HCT116 (cell line): ENCODE measurements around the gene RBX1. TPM values are rescaled to one million over a fixed set of nuclear protein-coding genes. Genes with fewer than 3 reads are reported as not detected.

Source experiments
- ATAC-seq: fragments of 200-7000 bp; cut with Tn5 transposase; 2 replicates; pipeline ENCODE4 v1.9.1; 2020; ENCODE audit warnings: mild to moderate bottlenecking, moderate library complexity
- BruUV-seq: library from RNA; stranded (reverse); fragments of 400-500 nt; replicated peaks from 2 replicates; lab custom pipeline; 2021; lab: Mats Ljungman, UMichigan
- CTCF ChIA-PET: fragments of 300-600 bp; sonication (Branson Sonifier 250); formaldehyde crosslinking; loops from one replicate; lab custom pipeline; 2021; ENCODE audit warnings: antibody characterized with exemption; lab: Charles Lee
- POLR2A ChIA-PET: fragments of 300-600, 350-600 bp; sonication (Branson Sonifier 250); formaldehyde crosslinking; loops from one replicate; lab custom pipeline; 2021; ENCODE audit warnings: antibody characterized with exemption; lab: Charles Lee
- RAD21 ChIA-PET, 2 experiments: fragments of 300-600 bp; sonication (Branson Sonifier 250); formaldehyde crosslinking; loops; one replicate each; lab custom pipeline; 2023; ENCODE audit warnings: low total read pairs in 2 of 2; ENCODE audit not compliant: uncharacterized antibody in 2 of 2, unreplicated experiment in 2 of 2, low non-redundant PET in 1 of 2; lab: Charles Lee
- DNase-seq: peaks from one replicate; pipeline ENCODE4 v3.0.0-alpha.2; 2010; ENCODE audit warnings: low read depth, low spot score
- H2AFZ ChIP-seq: fragments of 200-600 bp; shearing (Covaris generic), sonication (generic); 2 replicates; pipeline ENCODE4 v1.6.1; 2017; ENCODE audit warnings: low read depth, mixed run types, mixed read lengths, antibody characterized with exemption, low read length; ENCODE audit not compliant: poor library complexity, severe bottlenecking
- H3K27ac ChIP-seq: 2 replicates; pipeline ENCODE4 v1.5.1; 2012; ENCODE audit warnings: low read depth, low read length
- H3K27me3 ChIP-seq: fragments of 200-600 bp; sonication (generic); 2 replicates; pipeline ENCODE4 v1.6.1; 2016; ENCODE audit warnings: mixed run types, low read length, mixed read lengths; ENCODE audit not compliant: insufficient read depth
- H3K36me3 ChIP-seq, 2 experiments: fragments of 200-500 bp in 1 of 2; fragments of 200-600 bp in 1 of 2; sonication (Bioruptor generic) in 1 of 2; sonication (generic) in 1 of 2; 2 replicates each; pipeline versions ENCODE4 v1.5.1 to v1.6.1; 2014 to 2016; ENCODE audit warnings: low read length in 2 of 2, inconsistent platforms in 1 of 2, mixed read lengths in 1 of 2, mixed run types in 1 of 2; ENCODE audit not compliant: insufficient read depth in 2 of 2, control insufficient read depth in 1 of 2
- H3K4me1 ChIP-seq, 2 experiments: fragments of 200-600 bp in 1 of 2; sonication (generic) in 1 of 2; 2 replicates each; pipeline versions ENCODE4 v1.5.1 to v1.6.1; 2012 to 2017; ENCODE audit warnings: low read length in 2 of 2, inconsistent platforms in 1 of 2, mild to moderate bottlenecking in 1 of 2, mixed read lengths in 1 of 2, mixed run types in 1 of 2, moderate library complexity in 1 of 2; ENCODE audit not compliant: insufficient read depth in 2 of 2, control insufficient read depth in 1 of 2
- H3K4me2 ChIP-seq: fragments of 200-600 bp; sonication (generic); 2 replicates; pipeline ENCODE4 v1.6.1; 2017; ENCODE audit warnings: mixed run types, low read length, mixed read lengths
- H3K4me3 ChIP-seq, 2 experiments: fragments of 200-600 bp in 1 of 2; sonication (generic) in 1 of 2; replicated peaks in 1 of 2; 2 replicates each; pipeline ENCODE4 v1.5.1; 2011 to 2016; ENCODE audit warnings: low read length in 2 of 2, control low read depth in 1 of 2, low read depth in 1 of 2, mild to moderate bottlenecking in 1 of 2, mixed read lengths in 1 of 2, mixed run types in 1 of 2
- H3K79me2 ChIP-seq: fragments of 200-600 bp; sonication (generic); 2 replicates; pipeline ENCODE4 v1.6.1; 2017; ENCODE audit warnings: mild to moderate bottlenecking, mixed run types, low read length, moderate library complexity, mixed read lengths; ENCODE audit not compliant: insufficient read depth
- H3K9ac ChIP-seq: fragments of 200-600 bp; sonication (generic); 2 replicates; pipeline ENCODE4 v1.6.1; 2016; ENCODE audit warnings: low read length, mixed read lengths
- H3K9me2 ChIP-seq: fragments of 200-600 bp; sonication (generic), shearing (Covaris generic); 2 replicates; pipeline ENCODE4 v1.6.1; 2017; ENCODE audit warnings: mixed run types, mild to moderate bottlenecking, moderate library complexity; ENCODE audit not compliant: insufficient read depth
- H3K9me3 ChIP-seq, 2 experiments: fragments of 200-500 bp in 1 of 2; fragments of 200-600 bp in 1 of 2; sonication (Bioruptor generic) in 1 of 2; sonication (generic) in 1 of 2; 2 replicates each; pipeline ENCODE4 v1.6.1; 2014 to 2017; ENCODE audit warnings: low read length in 2 of 2, mixed read lengths in 2 of 2, inconsistent platforms in 1 of 2, low read depth in 1 of 2, mild to moderate bottlenecking in 1 of 2, mixed run types in 1 of 2, moderate library complexity in 1 of 2; ENCODE audit not compliant: control insufficient read depth in 1 of 2, insufficient read depth in 1 of 2
- H4K20me1 ChIP-seq: fragments of 200-600 bp; sonication (generic), shearing (Covaris generic); 2 replicates; pipeline ENCODE4 v1.6.1; 2017; ENCODE audit warnings: mixed run types, mild to moderate bottlenecking, moderate library complexity; ENCODE audit not compliant: insufficient read depth
- CBX3 ChIP-seq: IDR thresholded peaks from 2 replicates; pipeline ENCODE4 v1.6.1; 2012; ENCODE audit warnings: low read depth
- CEBPB ChIP-seq: IDR thresholded peaks from 2 replicates; pipeline ENCODE4 v1.6.1; 2012; ENCODE audit warnings: low read depth
- CTCF ChIP-seq, 3 experiments: fragments of 200-600 bp in 1 of 3; sonication (generic) in 1 of 3; IDR thresholded peaks in 2 of 3; conservative IDR thresholded peaks in 1 of 3; 2 replicates each; pipeline ENCODE4 v1.5.1; 2012 to 2017; ENCODE audit warnings: low read depth in 2 of 3, low read length in 2 of 3, antibody characterized with exemption in 1 of 3, borderline replicate concordance in 1 of 3, control low read depth in 1 of 3, mild to moderate bottlenecking in 1 of 3, mixed read lengths in 1 of 3, mixed run types in 1 of 3, moderate library complexity in 1 of 3; ENCODE audit not compliant: insufficient read depth in 1 of 3
- EGR1 ChIP-seq: IDR thresholded peaks from 2 replicates; pipeline ENCODE4 v1.6.1; 2012; ENCODE audit warnings: low read depth
- EZH2 ChIP-seq: fragments of 200-600 bp; sonication (generic); IDR thresholded peaks from 2 replicates; pipeline ENCODE4 v1.6.1; 2017; ENCODE audit warnings: antibody characterized with exemption, mixed run types
- EZH2phosphoT487 ChIP-seq: fragments of 200-600 bp; IDR thresholded peaks from 2 replicates; pipeline ENCODE4 v1.6.1; 2018; ENCODE audit warnings: antibody characterized with exemption, borderline replicate concordance
- FOSL1 ChIP-seq: IDR thresholded peaks from 2 replicates; pipeline ENCODE4 v1.6.1; 2012; ENCODE audit warnings: low read depth
- JUND ChIP-seq: IDR thresholded peaks from 2 replicates; pipeline ENCODE4 v1.6.1; 2012
- POLR2AphosphoS5 ChIP-seq: IDR thresholded peaks from 2 replicates; pipeline ENCODE4 v1.6.1; 2011; ENCODE audit warnings: mild to moderate bottlenecking, low read depth, low read length, moderate library complexity
- RAD21 ChIP-seq: IDR thresholded peaks from 2 replicates; pipeline ENCODE4 v1.6.1; 2012; ENCODE audit warnings: low read depth, mild to moderate bottlenecking
- REST ChIP-seq: IDR thresholded peaks from 2 replicates; pipeline ENCODE4 v1.6.1; 2012; ENCODE audit warnings: low read depth
- SP1 ChIP-seq: IDR thresholded peaks from 2 replicates; pipeline ENCODE4 v1.6.1; 2012; ENCODE audit warnings: low read depth
- TCF7L2 ChIP-seq: IDR thresholded peaks from 2 replicates; pipeline ENCODE4 v1.7.0; 2011; ENCODE audit warnings: borderline replicate concordance, inconsistent platforms; ENCODE audit not compliant: insufficient read depth, insufficient read length; ENCODE audit errors: extremely low read depth
- YY1 ChIP-seq: IDR thresholded peaks from 2 replicates; pipeline ENCODE4 v1.6.1; 2011; ENCODE audit warnings: low read length, low read depth, moderate library complexity, mild to moderate bottlenecking; ENCODE audit not compliant: insufficient replicate concordance; ENCODE audit errors: extremely low read depth
- ZNF274 ChIP-seq: fragments of 200-500 bp; sonication (Bioruptor generic); IDR thresholded peaks from 2 replicates; pipeline ENCODE4 v1.6.1; 2014; ENCODE audit warnings: mild to moderate bottlenecking, low read depth, low read length, inconsistent platforms
- intact Hi-C: fragments of 100-400 bp; cut with micrococcal nuclease; formaldehyde crosslinking; loops from 2 replicates; pipeline ENCODE4 v1.10.0; 2022
- total RNA-seq: library from RNA; stranded (reverse); gene quantifications from one replicate; pipeline ENCODE4 v1.2.1, GENCODE V29; 2021; ENCODE audit not compliant: unreplicated experiment

RBX1 gene
- total RNA-seq, 1 experiment from 2014 or later, result 51.2 TPM

GRCh38 chr22:40953471-40953870, 2.3 kb downstream of the RBX1 start:
- peaks cover 64% of the 10 kb centered on the region for H3K79me2 ChIP-seq
- no peak for ATAC-seq

GRCh38 chr22:40954113-40954512, 2.9 kb downstream of the RBX1 start:
- CTCF ChIA-PET, result no interaction called here
- no TSS peak for BruUV-seq
- no peak for ATAC-seq
- no peak for TF ChIP-seq FOSL1
- TF ChIP-seq CBX3, result no peak
- TF ChIP-seq YY1, result no peak
- no peak for TF ChIP-seq CTCF (IDR thresholded peaks at IDR 0.05 in 2 of 3, conservative IDR thresholded peaks at IDR 0.05 in 1 of 3; ENCODE audit: borderline replicate concordance in 1 of 3, insufficient read depth in 1 of 3, low read depth in 2 of 3, low read length in 2 of 3)
- no peak for TF ChIP-seq SP1
- TF ChIP-seq EZH2, result no peak
- no peak for TF ChIP-seq CEBPB
- no peak for TF ChIP-seq ZNF274
- TF ChIP-seq EGR1, result no peak
- no peak for TF ChIP-seq JUND
- no peak for TF ChIP-seq POLR2AphosphoS5
- TF ChIP-seq REST, result no peak
- TF ChIP-seq TCF7L2, result no peak
- TF ChIP-seq RAD21, result no peak

More at GRCh38 chr22:40953471-40953870, 2.3 kb downstream of the RBX1 start:
- Histone ChIP-seq H3K27ac (no peak overlapping the region), H4K20me1 (peaks cover 3% of the 10 kb centered on the region; the same call in 1 of the 2 replicates), H3K4me1 (peaks cover 4 to 16% of the 10 kb centered on the region in 2 experiments; a peak in 2 of 4 replicates), H3K4me2 (peak overlapping the region; percentile 14; the same call in 1 of the 2 replicates)
- intact Hi-C loops, result loop anchor here (5.0 kb wide), 1 partner anchor 69 kb away; no protein-coding TSS in a partner anchor
- ChIA-PET CTCF (no interaction called here), POLR2A (no interaction called here)
- no TSS peak for BruUV-seq
- no peak for TF ChIP-seq CBX3
- TF ChIP-seq EZH2phosphoT487, result no peak
- no peak for TF ChIP-seq CEBPB
- TF ChIP-seq EGR1, result no peak
- TF ChIP-seq POLR2AphosphoS5, result no peak
- TF ChIP-seq YY1, result no peak
- TF ChIP-seq, all 23 proteins: peak for 0
- Histone ChIP-seq H3K9me2 (no peaks in the 10 kb centered on the region), H3K27me3 (no peaks in the 10 kb centered on the region), H2AFZ (no peak overlapping the region), H3K9me3 (no peaks in the 10 kb centered on the region), H3K9ac (no peak overlapping the region), H3K36me3 (peaks cover 22 to 25% of the 10 kb centered on the region in 2 experiments), H3K4me3 (no peak overlapping the region)
- DNase-seq, result no peak
- RAD21 ChIA-PET, result no interaction called here

More at GRCh38 chr22:40954113-40954512, 2.9 kb downstream of the RBX1 start:
- no peak overlapping the region for H3K9ac ChIP-seq
- DNase-seq, result no peak
- H3K9me2 ChIP-seq, result no peaks in the 10 kb centered on the region
- no peak overlapping the region for H3K4me3 ChIP-seq
- no peak overlapping the region for H3K4me2 ChIP-seq
- no peaks in the 10 kb centered on the region for H3K9me3 ChIP-seq
- peaks cover 3% of the 10 kb centered on the region; the same call in 1 of the 2 replicates for H4K20me1 ChIP-seq
- peaks cover 70% of the 10 kb centered on the region for H3K79me2 ChIP-seq
- no peak overlapping the region for H2AFZ ChIP-seq
- H3K36me3 ChIP-seq, result peaks cover 25 to 28% of the 10 kb centered on the region in 2 experiments
- H3K27me3 ChIP-seq, result no peaks in the 10 kb centered on the region
- ChIA-PET POLR2A (no interaction called here), RAD21 (no interaction called here)
- H3K4me1 ChIP-seq, result peaks cover 4 to 16% of the 10 kb centered on the region in 2 experiments; a peak in 2 of 4 replicates
- H3K27ac ChIP-seq, result no peak overlapping the region
- intact Hi-C loops, result loop anchor here (5.0 kb wide), 1 partner anchor 68 kb away; no protein-coding TSS in a partner anchor
